PC-3 (cell line): ENCODE measurements around the gene OR2B3. TPM values are rescaled to one million over a fixed set of nuclear protein-coding genes. Genes with fewer than 3 reads are reported as not detected.
"Not testable (repeated sequence)": the region's sequence is repeated elsewhere in the genome, so short reads cannot be mapped to it uniquely, and the experiment has no call there.

Experiments
- ATAC-seq: fragments of 200-7000 bp; cut with Tn5 transposase; 2 replicates; pipeline ENCODE4 v1.9.1; 2020; ENCODE audit warnings: mild to moderate bottlenecking, moderate library complexity
- BruUV-seq: library from RNA; stranded (reverse); fragments of 400-500 nt; replicated peaks from 2 replicates; lab custom pipeline; 2021; lab: Mats Ljungman, UMichigan
- CTCF ChIA-PET: fragments of 300-600 bp; sonication (Branson Sonifier 250); formaldehyde crosslinking; loops from one replicate; lab custom pipeline; 2022; ENCODE audit warnings: antibody characterized with exemption; lab: Charles Lee
- POLR2A ChIA-PET: fragments of 300-600 bp; sonication (Branson Sonifier 250); formaldehyde crosslinking; loops from one replicate; lab custom pipeline; 2022; ENCODE audit warnings: antibody characterized with exemption; ENCODE audit not compliant: unreplicated experiment; lab: Charles Lee
- DNase-seq: peaks from one replicate; pipeline ENCODE4 v3.0.0-alpha.2; 2015
- H2AFZ ChIP-seq: fragments of 300-600 bp; sonication (generic); 2 replicates; pipeline ENCODE4 v1.6.0; 2016; ENCODE audit warnings: antibody characterized with exemption, low read length
- H3F3A ChIP-seq: fragments of 300-600 bp; sonication (generic); one replicate; pipeline ENCODE4 v1.6.0; 2017; ENCODE audit warnings: antibody characterized with exemption, low read length, control low read depth, mild to moderate bottlenecking; ENCODE audit not compliant: unreplicated experiment
- H3K27ac ChIP-seq: fragments of 300-600 bp; sonication (generic); 2 replicates; pipeline ENCODE4 v1.5.1; 2016; ENCODE audit warnings: mild to moderate bottlenecking, low read length
- H3K27me3 ChIP-seq: fragments of 300-600 bp; sonication (generic); 2 replicates; pipeline ENCODE4 v1.6.1; 2016; ENCODE audit warnings: low read length, mixed read lengths
- H3K36me3 ChIP-seq: fragments of 300-600 bp; sonication (generic); 2 replicates; pipeline ENCODE4 v1.6.1; 2016; ENCODE audit warnings: low read depth, mixed run types, low read length, mixed read lengths
- H3K4me1 ChIP-seq: fragments of 300-600 bp; sonication (generic); 2 replicates; pipeline ENCODE4 v1.5.1; 2016; ENCODE audit warnings: low read length; ENCODE audit not compliant: insufficient read depth
- H3K4me2 ChIP-seq: fragments of 300-600 bp; sonication (generic); 2 replicates; pipeline ENCODE4 v1.6.0; 2016; ENCODE audit warnings: low read length
- H3K4me3 ChIP-seq: fragments of 300-600 bp; sonication (generic); 2 replicates; pipeline ENCODE4 v1.5.1; 2016; ENCODE audit warnings: mild to moderate bottlenecking, low read length, mixed read lengths
- H3K79me2 ChIP-seq: fragments of 300-600 bp; sonication (generic); 2 replicates; pipeline ENCODE4 v1.6.1; 2017; ENCODE audit warnings: low read length, mixed read lengths
- H3K9ac ChIP-seq: fragments of 300-600 bp; sonication (generic); 2 replicates; pipeline ENCODE4 v1.6.0; 2016; ENCODE audit warnings: mild to moderate bottlenecking, low read length
- H3K9me2 ChIP-seq: fragments of 300-600 bp; sonication (generic); replicated peaks from 2 replicates; pipeline ENCODE4 v1.6.1; 2016; ENCODE audit warnings: mixed run types, low read length, mixed read lengths
- H3K9me3 ChIP-seq: fragments of 300-600 bp; sonication (generic); 2 replicates; pipeline ENCODE4 v1.6.1; 2016; ENCODE audit warnings: low read length, mixed read lengths
- H4K20me1 ChIP-seq: fragments of 300-600 bp; sonication (generic); 2 replicates; pipeline ENCODE4 v1.6.1; 2016; ENCODE audit warnings: low read length, mixed read lengths
- EZH2 ChIP-seq: fragments of 300-600 bp; sonication (generic); IDR thresholded peaks from one replicate; pipeline ENCODE4 v1.6.1; 2017; ENCODE audit warnings: antibody characterized with exemption, mild to moderate bottlenecking, low read length; ENCODE audit not compliant: unreplicated experiment
- EZH2phosphoT487 ChIP-seq: fragments of 300-600 bp; sonication (generic); IDR thresholded peaks from 2 replicates; pipeline ENCODE4 v1.6.1; 2018; ENCODE audit warnings: mild to moderate bottlenecking, antibody characterized with exemption, low read length, borderline replicate concordance
- intact Hi-C: fragments of 100-400 bp; cut with micrococcal nuclease; formaldehyde crosslinking; loops from 2 replicates; pipeline ENCODE4 v1.9.0; 2023
- total RNA-seq: library from RNA; depleted of rRNA; stranded (reverse); fragments of >200 nt; gene quantifications from 2 replicates; pipeline ENCODE4 v1.2.3, GENCODE V29; 2014
- TF ChIP-seq, protein P1 (sequence below): fragments of 300-600 bp; sonication (generic); conservative IDR thresholded peaks from 2 replicates; pipeline ENCODE4 v1.5.1; 2017; ENCODE audit warnings: antibody characterized with exemption, low read depth, mild to moderate bottlenecking, low read length

Gene OR2B3
- total RNA-seq, 1 experiment from 2014 or later = not detected

DNA sequence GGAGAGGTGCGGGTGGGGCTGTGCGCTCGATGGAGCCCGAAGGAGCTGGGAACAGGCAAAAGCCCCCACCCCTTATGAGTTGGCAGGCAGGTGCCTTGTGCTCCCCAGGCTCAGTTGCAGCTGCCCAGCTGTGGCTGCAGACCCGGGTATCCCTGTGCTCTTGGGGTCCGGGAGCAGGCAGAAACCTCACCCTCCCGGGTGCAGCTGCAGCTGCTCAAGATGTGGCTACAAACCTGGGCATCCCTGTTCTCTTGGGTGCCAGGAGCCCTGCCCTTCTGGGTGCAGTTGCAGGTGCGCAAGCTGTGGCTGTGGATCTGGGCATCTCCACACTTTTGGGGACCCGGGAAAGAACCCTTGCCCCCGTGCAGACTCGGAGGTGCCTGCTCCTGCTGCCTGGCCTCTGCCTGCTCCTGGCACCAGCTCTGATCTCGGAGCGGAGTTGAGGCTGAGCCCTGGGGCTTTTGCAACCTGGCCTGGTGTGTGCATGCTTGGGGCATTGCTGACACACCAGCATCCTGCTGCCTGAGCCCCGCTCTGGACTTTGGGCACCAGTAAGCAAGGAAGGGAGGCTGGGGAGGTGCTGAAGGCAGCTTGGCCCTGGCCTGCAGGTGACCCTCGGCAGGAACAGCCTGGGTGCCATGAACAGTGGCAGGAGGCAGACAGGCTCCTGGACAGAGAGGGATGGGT, 42.4 kb upstream of the OR2B3 start:
- Histone ChIP-seq H3K36me3 (no peaks in the 10 kb centered on the region), H3K9me2 (no peaks in the 10 kb centered on the region), H3K4me3 (no peak overlapping the region), H4K20me1 (no peaks in the 10 kb centered on the region), H2AFZ (no peak overlapping the region), H3K79me2 (no peaks in the 10 kb centered on the region), H3K9me3 (no peaks in the 10 kb centered on the region), H3K9ac (no peak overlapping the region), H3K27ac (no peak overlapping the region), H3K27me3 (peaks cover 76% of the 10 kb centered on the region), H3K4me1 (no peaks in the 10 kb centered on the region), H3F3A (no peaks in the 10 kb centered on the region), H3K4me2 (no peak overlapping the region)
- TF ChIP-seq EZH2 = no peak
- TF ChIP-seq, protein P1, sequence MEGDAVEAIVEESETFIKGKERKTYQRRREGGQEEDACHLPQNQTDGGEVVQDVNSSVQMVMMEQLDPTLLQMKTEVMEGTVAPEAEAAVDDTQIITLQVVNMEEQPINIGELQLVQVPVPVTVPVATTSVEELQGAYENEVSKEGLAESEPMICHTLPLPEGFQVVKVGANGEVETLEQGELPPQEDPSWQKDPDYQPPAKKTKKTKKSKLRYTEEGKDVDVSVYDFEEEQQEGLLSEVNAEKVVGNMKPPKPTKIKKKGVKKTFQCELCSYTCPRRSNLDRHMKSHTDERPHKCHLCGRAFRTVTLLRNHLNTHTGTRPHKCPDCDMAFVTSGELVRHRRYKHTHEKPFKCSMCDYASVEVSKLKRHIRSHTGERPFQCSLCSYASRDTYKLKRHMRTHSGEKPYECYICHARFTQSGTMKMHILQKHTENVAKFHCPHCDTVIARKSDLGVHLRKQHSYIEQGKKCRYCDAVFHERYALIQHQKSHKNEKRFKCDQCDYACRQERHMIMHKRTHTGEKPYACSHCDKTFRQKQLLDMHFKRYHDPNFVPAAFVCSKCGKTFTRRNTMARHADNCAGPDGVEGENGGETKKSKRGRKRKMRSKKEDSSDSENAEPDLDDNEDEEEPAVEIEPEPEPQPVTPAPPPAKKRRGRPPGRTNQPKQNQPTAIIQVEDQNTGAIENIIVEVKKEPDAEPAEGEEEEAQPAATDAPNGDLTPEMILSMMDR = no peak
- no peak for TF ChIP-seq EZH2phosphoT487
- no peak for DNase-seq
- ChIA-PET CTCF (no interaction called here), POLR2A (no interaction called here)
- intact Hi-C loops = no loop called here
- ATAC-seq = no peak
- BruUV-seq = no TSS peak

DNA sequence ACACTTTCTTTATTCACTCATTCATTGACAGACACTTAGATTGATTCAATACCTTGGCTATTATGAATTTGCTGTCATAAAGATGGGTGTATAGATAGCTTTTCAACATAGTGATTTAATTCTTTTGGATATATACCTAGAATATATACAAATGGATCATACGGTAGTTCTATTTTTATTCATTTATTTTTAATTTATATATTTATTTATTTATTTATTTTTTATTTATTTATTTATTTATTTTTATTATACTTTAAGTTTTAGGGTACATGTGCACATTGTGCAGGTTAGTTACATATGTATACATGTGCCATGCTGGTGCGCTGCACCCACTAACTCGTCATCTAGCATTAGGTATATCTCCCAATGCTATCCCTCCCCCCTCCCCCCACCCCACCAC, 27.9 kb upstream of the OR2B3 start:
- H3K79me2 ChIP-seq, BruUV-seq, H3K9me3 ChIP-seq, CTCF ChIA-PET, intact Hi-C loops, H3K9ac ChIP-seq, H3K27ac ChIP-seq, H3K4me1 ChIP-seq, H3F3A ChIP-seq, H4K20me1 ChIP-seq, H3K9me2 ChIP-seq, H2AFZ ChIP-seq, H3K4me2 ChIP-seq, ATAC-seq, POLR2A ChIA-PET, DNase-seq, H3K36me3 ChIP-seq, H3K4me3 ChIP-seq: not testable (repeated sequence)
- H3K27me3 ChIP-seq = peaks cover 22% of the 10 kb centered on the region

DNA sequence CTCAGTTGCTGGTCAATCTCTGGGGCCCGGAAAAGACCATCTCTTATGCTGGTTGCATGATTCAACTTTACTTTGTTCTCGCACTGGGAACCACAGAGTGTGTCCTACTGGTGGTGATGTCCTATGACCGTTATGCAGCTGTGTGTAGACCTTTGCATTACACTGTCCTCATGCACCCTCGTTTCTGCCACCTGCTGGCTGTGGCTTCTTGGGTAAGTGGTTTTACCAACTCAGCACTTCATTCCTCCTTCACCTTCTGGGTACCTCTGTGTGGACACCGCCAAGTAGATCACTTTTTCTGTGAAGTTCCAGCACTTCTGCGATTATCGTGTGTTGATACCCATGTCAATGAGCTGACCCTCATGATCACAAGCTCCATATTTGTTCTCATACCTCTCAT, 25.0 kb upstream of the OR2B3 start:
- H3K79me2 ChIP-seq = no peaks in the 10 kb centered on the region
- H3K36me3 ChIP-seq = no peaks in the 10 kb centered on the region
- no peak overlapping the region for H3K9ac ChIP-seq
- ChIA-PET POLR2A (no interaction called here), CTCF (no interaction called here)
- BruUV-seq = no TSS peak
- H3K27ac ChIP-seq = no peak overlapping the region
- H3K4me2 ChIP-seq = no peak overlapping the region
- no peaks in the 10 kb centered on the region for H4K20me1 ChIP-seq
- TF ChIP-seq, protein P1 = 0 out of 2 replicates have a peak, but pooled peaks have one; percentile 26
- TF ChIP-seq EZH2 = no peak
- DNase-seq (peak; percentile 20), ATAC-seq (no peak)
- H2AFZ ChIP-seq = no peak overlapping the region
- H3K9me3 ChIP-seq = no peaks in the 10 kb centered on the region
- peaks cover 19% of the 10 kb centered on the region for H3K27me3 ChIP-seq
- no peaks in the 10 kb centered on the region for H3K4me1 ChIP-seq
- H3K4me3 ChIP-seq = no peak overlapping the region
- intact Hi-C loops = no loop called here
- no peaks in the 10 kb centered on the region for H3F3A ChIP-seq
- no peaks in the 10 kb centered on the region for H3K9me2 ChIP-seq
